Neutrophil (primary cell): ENCODE results near the gene TAS2R7.

Source experiments
- H3K27ac ChIP-seq: fragments of 200-600 bp; sonication (generic); 2 replicates; pipeline ENCODE4 v1.5.1; 2016; ENCODE audit warnings: mild to moderate bottlenecking, moderate library complexity
- H3K27me3 ChIP-seq: fragments of 200-600 bp; sonication (generic); 2 replicates; pipeline ENCODE4 v1.6.0; 2016; ENCODE audit warnings: mild to moderate bottlenecking
- H3K36me3 ChIP-seq: fragments of 200-600 bp; sonication (generic); 2 replicates; pipeline ENCODE4 v1.5.1; 2017
- H3K4me1 ChIP-seq, 2 experiments: fragments of 200-600 bp in 1 of 2; sonication (generic) in 1 of 2; 1 replicate in 1 of 2; 2 replicates in 1 of 2; pipeline versions ENCODE4 v1.5.1 to v1.6.1; 2013 to 2016; ENCODE audit warnings: low read depth in 1 of 2, low read length in 1 of 2, mild to moderate bottlenecking in 1 of 2, moderate library complexity in 1 of 2; ENCODE audit not compliant: control insufficient read depth in 1 of 2, insufficient read depth in 1 of 2
- H3K4me3 ChIP-seq, 2 experiments: fragments of 200-600 bp in 1 of 2; sonication (generic) in 1 of 2; 1 replicate in 1 of 2; 2 replicates in 1 of 2; pipeline ENCODE4 v1.5.1; 2013 to 2016; ENCODE audit warnings: low read depth in 1 of 2, low read length in 1 of 2, mild to moderate bottlenecking in 1 of 2, moderate library complexity in 1 of 2
- H3K9me3 ChIP-seq: fragments of 200-600 bp; sonication (generic); 2 replicates; pipeline ENCODE4 v1.5.1; 2016
- CTCF ChIP-seq: fragments of 200-600 bp; sonication (generic); IDR thresholded peaks from 2 replicates; pipeline ENCODE4 v1.5.1; 2016; ENCODE audit warnings: antibody characterized with exemption

TAS2R7 gene, protein sequence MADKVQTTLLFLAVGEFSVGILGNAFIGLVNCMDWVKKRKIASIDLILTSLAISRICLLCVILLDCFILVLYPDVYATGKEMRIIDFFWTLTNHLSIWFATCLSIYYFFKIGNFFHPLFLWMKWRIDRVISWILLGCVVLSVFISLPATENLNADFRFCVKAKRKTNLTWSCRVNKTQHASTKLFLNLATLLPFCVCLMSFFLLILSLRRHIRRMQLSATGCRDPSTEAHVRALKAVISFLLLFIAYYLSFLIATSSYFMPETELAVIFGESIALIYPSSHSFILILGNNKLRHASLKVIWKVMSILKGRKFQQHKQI

DNA sequence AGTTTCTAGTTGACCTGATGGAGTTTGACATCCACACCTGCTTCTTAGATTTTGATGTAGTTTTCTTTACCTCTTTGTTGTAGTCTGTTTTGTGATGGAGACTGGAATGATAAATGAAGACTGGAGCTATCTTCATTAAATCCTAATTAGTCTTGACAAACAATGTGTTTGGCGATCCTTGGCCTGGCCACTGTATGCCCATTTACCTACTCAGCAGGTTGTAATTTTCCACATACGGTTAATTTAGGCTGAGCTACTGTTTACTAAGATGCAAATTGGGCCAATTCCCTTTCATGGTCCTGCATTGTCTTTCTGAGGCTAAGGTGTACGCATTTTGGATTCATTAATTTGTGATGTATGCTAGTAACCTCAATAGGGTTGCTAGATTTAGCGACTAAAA, at the start of gene TAS2R7:
TSS of gene TAS2R7 (minus strand) at position 41 of the 400 bp plus-strand sequence. CDS start 57 bp downstream, outside the sequence.
- no peak within 1 kb of the TSS for H3K4me3 ChIP-seq
- H3K9me3 ChIP-seq, result no peaks in the 10 kb centered on the region
- no peak for TF ChIP-seq CTCF
- no peaks in the 10 kb centered on the region for H3K36me3 ChIP-seq
- no peak within 1 kb of the TSS for H3K27ac ChIP-seq
- H3K4me1 ChIP-seq, result no peaks in the 10 kb centered on the region
- no peaks in the 10 kb centered on the region for H3K27me3 ChIP-seq

- TF ChIP-seq CTCF, result no peak
- Histone ChIP-seq H3K4me3 (no peak overlapping the region), H3K4me1 (no peaks in the 10 kb centered on the region)
These were observed 48.9 kb upstream of the TAS2R7 start for GRCh38 chr12:10851243-10851858.

GRCh38 chr12:10849425-10849878, 47.0 kb upstream of the TAS2R7 start, which contains the start of gene PRR4:
Gene PRR4, minus strand, starts transcription at chr12:10849475. Its CDS starts 38 bp downstream, at chr12:10849437.
- TF ChIP-seq CTCF, result no peak
- Histone ChIP-seq H3K27me3 (no peaks in the 10 kb centered on the region), H3K4me1 (no peaks in the 10 kb centered on the region), H3K36me3 (no peaks in the 10 kb centered on the region), H3K27ac (no peak within 1 kb of the TSS), H3K9me3 (no peaks in the 10 kb centered on the region), H3K4me3 (no peak within 1 kb of the TSS)

More at GRCh38 chr12:10851243-10851858, 48.9 kb upstream of the TAS2R7 start:
- Histone ChIP-seq H3K27me3 (no peaks in the 10 kb centered on the region), H3K9me3 (no peaks in the 10 kb centered on the region), H3K27ac (no peak overlapping the region), H3K36me3 (no peaks in the 10 kb centered on the region)

GRCh38 chr12:10847744-10848143, 45.3 kb upstream of the TAS2R7 start:
- Histone ChIP-seq H3K36me3 (no peaks in the 10 kb centered on the region), H3K4me3 (no peak overlapping the region), H3K4me1 (no peaks in the 10 kb centered on the region), H3K9me3 (no peaks in the 10 kb centered on the region), H3K27me3 (no peaks in the 10 kb centered on the region), H3K27ac (no peak overlapping the region)
- no peak for TF ChIP-seq CTCF

- Histone ChIP-seq H3K27ac (no peak overlapping the region), H3K36me3 (no peaks in the 10 kb centered on the region), H3K27me3 (no peaks in the 10 kb centered on the region), H3K4me1 (no peaks in the 10 kb centered on the region), H3K4me3 (no peak overlapping the region), H3K9me3 (no peaks in the 10 kb centered on the region)
- no peak for TF ChIP-seq CTCF
These were observed 40.4 kb upstream of the TAS2R7 start for GRCh38 chr12:10842862-10843261.
